K562 (cell line): Measurements from ENCODE around the gene TMEM229B. TPM values are rescaled to one million over a fixed set of nuclear protein-coding genes. Genes with fewer than 3 reads are reported as not detected.

Source experiments
- ATAC-seq: fragments of 200-7000 bp; cut with Tn5 transposase; 3 replicates; pipeline ENCODE4 v1.9.1; 2020; ENCODE audit warnings: moderate library complexity
- BruUV-seq: library from RNA; stranded (reverse); fragments of 400-500 nt; replicated peaks from 2 replicates; lab custom pipeline; 2021; lab: Mats Ljungman, UMichigan
- CTCF ChIA-PET: fragments of 300-600 bp; formaldehyde crosslinking; extraction: SDS; loops from one replicate; lab custom pipeline; 2021; ENCODE audit warnings: low intra/inter-chr PET ratio; lab: Yijun Ruan, JAX
- POLR2A ChIA-PET: fragments of 300-600, 350-650 bp; sonication (Branson Sonifier 250); formaldehyde crosslinking; extraction: SDS; loops from one replicate; lab custom pipeline; 2021; ENCODE audit warnings: antibody characterized with exemption, inconsistent platforms; lab: Yijun Ruan, JAX
- DNase-seq, 4 experiments: peaks; one replicate each; pipeline versions ENCODE4 v3.0.0 to v3.0.0-alpha.2; 2011 to 2018; ENCODE audit warnings: low spot score in 3 of 4, mixed read lengths in 3 of 4; ENCODE audit errors: extremely low read depth in 1 of 4
- FAIRE-seq: peaks from 2 replicates; lab custom pipeline; 2011; peaks lifted over from hg19 to GRCh38; lab: Jason Lieb, UNC
- H2AFZ ChIP-seq: 2 replicates; pipeline ENCODE4 v1.6.0; 2011; ENCODE audit warnings: low read depth, low read length, control low read depth, inconsistent platforms
- H3K27ac ChIP-seq: fragments of 200-600 bp; 3 replicates; pipeline ENCODE4 v1.8.0; 2011; ENCODE audit warnings: low read depth, mild to moderate bottlenecking, control low read depth, inconsistent platforms, low read length, moderate library complexity, mixed read lengths; ENCODE audit errors: extremely low read depth
- H3K27me3 ChIP-seq, 2 experiments: fragments of 300-600 bp in 1 of 2; 2 replicates in 1 of 2; 3 replicates in 1 of 2; pipeline versions ENCODE4 v1.6.0 to v1.8.0; 2011; ENCODE audit warnings: inconsistent platforms in 2 of 2, low read length in 2 of 2, mild to moderate bottlenecking in 1 of 2, mixed read lengths in 1 of 2, moderate library complexity in 1 of 2; ENCODE audit not compliant: control insufficient read depth in 2 of 2, insufficient read depth in 2 of 2
- H3K36me3 ChIP-seq: fragments of 300-600 bp; 3 replicates; pipeline ENCODE4 v1.8.0; 2011; ENCODE audit warnings: mild to moderate bottlenecking, low read length, inconsistent platforms; ENCODE audit not compliant: control insufficient read depth, insufficient read depth
- H3K4me1 ChIP-seq, 2 experiments: fragments of 200-600 bp in 1 of 2; replicated peaks in 1 of 2; 2 replicates in 1 of 2; 3 replicates in 1 of 2; pipeline versions ENCODE4 v1.5.1 to v1.8.0; 2011; ENCODE audit warnings: inconsistent platforms in 2 of 2, low read length in 2 of 2, mild to moderate bottlenecking in 1 of 2, mixed read lengths in 1 of 2, moderate library complexity in 1 of 2; ENCODE audit not compliant: control insufficient read depth in 2 of 2, insufficient read depth in 2 of 2
- H3K4me2 ChIP-seq: 2 replicates; pipeline ENCODE4 v1.6.1; 2011; ENCODE audit warnings: low read length, control low read depth, inconsistent platforms, mixed read lengths; ENCODE audit not compliant: insufficient read depth
- H3K4me3 ChIP-seq: fragments of 200-600 bp; sonication (generic), shearing (Covaris generic); 2 replicates; pipeline ENCODE4 v1.5.1; 2016; ENCODE audit warnings: control low read depth, inconsistent platforms
- H3K79me2 ChIP-seq: fragments of 200-600 bp; 3 replicates; pipeline ENCODE4 v1.8.0; 2011; ENCODE audit warnings: low read length, inconsistent platforms; ENCODE audit not compliant: control insufficient read depth, insufficient read depth
- H3K9ac ChIP-seq, 2 experiments: 2 replicates each; pipeline versions ENCODE4 v1.6.0 to v1.6.1; 2011; ENCODE audit warnings: low read depth in 2 of 2, low read length in 2 of 2, control low read depth in 1 of 2, inconsistent platforms in 1 of 2, mild to moderate bottlenecking in 1 of 2, mixed read lengths in 1 of 2; ENCODE audit not compliant: insufficient read depth in 1 of 2
- H3K9me1 ChIP-seq: one replicate; pipeline ENCODE4 v1.6.0; 2011; ENCODE audit warnings: inconsistent platforms, mild to moderate bottlenecking, low read length, moderate library complexity; ENCODE audit not compliant: control insufficient read depth, insufficient read depth
- H3K9me3 ChIP-seq: replicated peaks from 2 replicates; pipeline ENCODE4 v1.5.1; 2011; ENCODE audit warnings: low read depth, low read length, inconsistent platforms; ENCODE audit not compliant: control insufficient read depth, insufficient read depth
- H4K20me1 ChIP-seq: replicated peaks from 2 replicates; pipeline ENCODE4 v1.6.1; 2011; ENCODE audit warnings: low read length, inconsistent platforms, mixed read lengths; ENCODE audit not compliant: control insufficient read depth, insufficient read depth
- CCAR2 ChIP-seq: fragments of 200-400 bp; formaldehyde crosslinking; IDR thresholded peaks from 2 replicates; pipeline ENCODE4 v1.6.1; 2017; ENCODE audit warnings: mild to moderate bottlenecking, low read depth, low read length
- ELF1 ChIP-seq: fragments of 200-800 bp; sonication (Bioruptor generic); IDR thresholded peaks from 2 replicates; pipeline ENCODE4 v1.6.1; 2016; ENCODE audit warnings: missing genetic modification characterization, missing compliant biosample characterization
- FOXA1 ChIP-seq: fragments of 450-650 bp; IDR thresholded peaks from 2 replicates; pipeline ENCODE4 v1.6.1; 2016; ENCODE audit warnings: mild to moderate bottlenecking, borderline replicate concordance
- JUN ChIP-seq, 2 experiments: sonication (generic) in 1 of 2; formaldehyde crosslinking in 1 of 2; IDR thresholded peaks; 2 replicates each; pipeline versions ENCODE4 v1.6.1 to v1.8.0; 2012 to 2022; ENCODE audit warnings: borderline replicate concordance in 2 of 2, mild to moderate bottlenecking in 2 of 2, improper control_type of control experiment in 1 of 2, low read depth in 1 of 2, low read length in 1 of 2, missing genetic modification reagents in 1 of 2
- MAFG ChIP-seq: fragments of 450-650 bp; conservative IDR thresholded peaks from 2 replicates; pipeline ENCODE4 v1.6.1; 2016; ENCODE audit warnings: missing genetic modification characterization, missing compliant biosample characterization
- MED1 ChIP-seq: sonication (generic); formaldehyde crosslinking; IDR thresholded peaks from 2 replicates; pipeline ENCODE4 v1.8.1; 2023; ENCODE audit warnings: missing genetic modification reagents, borderline replicate concordance
- NFYB ChIP-seq: IDR thresholded peaks from 2 replicates; pipeline ENCODE4 v1.6.1; 2011; ENCODE audit warnings: mild to moderate bottlenecking, moderate library complexity; ENCODE audit not compliant: insufficient read length; ENCODE audit errors: extremely low read depth
- RBM15 ChIP-seq: fragments of 200-400 bp; formaldehyde crosslinking; IDR thresholded peaks from 2 replicates; pipeline ENCODE4 v1.6.1; 2018; ENCODE audit warnings: mild to moderate bottlenecking, low read length, moderate library complexity; ENCODE audit not compliant: insufficient read depth
- RCOR1 ChIP-seq, 2 experiments: IDR thresholded peaks; 2 replicates each; pipeline ENCODE4 v1.6.1; 2012; ENCODE audit warnings: low read depth in 2 of 2, low read length in 2 of 2, borderline replicate concordance in 1 of 2, improper control_type of control experiment in 1 of 2
- SREBF2 ChIP-seq: sonication (generic); formaldehyde crosslinking; IDR thresholded peaks from 2 replicates; pipeline ENCODE4 v1.4.0; 2020; ENCODE audit warnings: mild to moderate bottlenecking, missing genetic modification reagents
- TBL1XR1 ChIP-seq, 2 experiments: IDR thresholded peaks; 2 replicates each; pipeline ENCODE4 v1.6.1; 2012; ENCODE audit warnings: improper control_type of control experiment in 2 of 2, low read length in 2 of 2, mild to moderate bottlenecking in 1 of 2
- TRIM28 ChIP-seq: fragments of 450-650 bp; IDR thresholded peaks from 2 replicates; pipeline ENCODE4 v1.6.1; 2017
- XRCC5 ChIP-seq: fragments of 200-400 bp; formaldehyde crosslinking; IDR thresholded peaks from 2 replicates; pipeline ENCODE4 v1.6.1; 2017; ENCODE audit warnings: low read depth, mild to moderate bottlenecking, low read length
- ZNF408 ChIP-seq: fragments of 250-450 bp; sonication (Bioruptor Pico); IDR thresholded peaks from 2 replicates; pipeline ENCODE4 v1.4.0; 2020; ENCODE audit warnings: low read depth, mild to moderate bottlenecking, moderate library complexity
- ZNF695 ChIP-seq: fragments of 450-650 bp; formaldehyde crosslinking; IDR thresholded peaks from 2 replicates; pipeline ENCODE4 v1.4.0; 2020; ENCODE audit warnings: mild to moderate bottlenecking, moderate library complexity
- WGBS: fragments of 100-300 bp; shearing (Covaris generic); methylation state at CpG from one replicate; pipeline ENCODE4 v1.1.6; 2016; ENCODE audit warnings: low coverage, mixed read lengths; ENCODE audit not compliant: insufficient coverage; ENCODE audit errors: missing lambda C conversion rate; 5-methylcytosine and 5-hydroxymethylcytosine counted together
- in situ Hi-C: fragments of 300-500 bp; cut with MboI; formaldehyde crosslinking; loops from 4 replicates; pipeline ENCODE4 v1.15.0; 2018; ENCODE audit warnings: inconsistent platforms, mixed read lengths
- intact Hi-C: fragments of 100-400 bp; cut with micrococcal nuclease; formaldehyde crosslinking; loops from 2 replicates; pipeline ENCODE4 v1.14.2; 2022
- polyA plus RNA-seq, 8 experiments: library from polyadenylated mRNA; depleted of rRNA in 4 of 8; stranded (reverse) in 5 of 8; unstranded in 3 of 8; fragments of >200 nt; fragmentation: Nextera tagmentation in 2 of 8; fragmentation: Illumina TruSeq in 1 of 8; extraction: Ambion mirVana in 2 of 8; extraction: Trizol in 1 of 8; gene quantifications; 2 replicates each; pipeline versions ENCODE4 v1.2.1 to v1.2.3, GENCODE V29; 2011 to 2014; ENCODE audit warnings: inconsistent platforms in 1 of 8, missing spikeins in 1 of 8
- total RNA-seq, 7 experiments: library from RNA; depleted of rRNA in 6 of 7; stranded (reverse); fragments of >200 nt in 6 of 7; fragmentation: Illumina TruSeq in 2 of 7; extraction: Trizol in 2 of 7; gene quantifications; 2 replicates each; pipeline versions ENCODE4 v1.2.1 to v1.2.3, GENCODE V29; 2011 to 2021; ENCODE audit warnings: low replicate concordance in 1 of 7
- TF ChIP-seq, protein P1 (sequence below): fragments of 250-450 bp; sonication (Bioruptor Pico); IDR thresholded peaks from 2 replicates; pipeline ENCODE4 v1.4.0; 2020; ENCODE audit warnings: mild to moderate bottlenecking, moderate library complexity
- TF ChIP-seq, protein P2 (sequence below): sonication (generic); formaldehyde crosslinking; IDR thresholded peaks from 2 replicates; pipeline ENCODE4 v1.8.0; 2023; ENCODE audit warnings: mild to moderate bottlenecking, missing genetic modification reagents

Gene TMEM229B
- total and polyA plus RNA-seq, 9 of the 15 experiments (the other 6 are each of a cell fraction or from before 2014, with no cell fraction given): not detected

DNA sequence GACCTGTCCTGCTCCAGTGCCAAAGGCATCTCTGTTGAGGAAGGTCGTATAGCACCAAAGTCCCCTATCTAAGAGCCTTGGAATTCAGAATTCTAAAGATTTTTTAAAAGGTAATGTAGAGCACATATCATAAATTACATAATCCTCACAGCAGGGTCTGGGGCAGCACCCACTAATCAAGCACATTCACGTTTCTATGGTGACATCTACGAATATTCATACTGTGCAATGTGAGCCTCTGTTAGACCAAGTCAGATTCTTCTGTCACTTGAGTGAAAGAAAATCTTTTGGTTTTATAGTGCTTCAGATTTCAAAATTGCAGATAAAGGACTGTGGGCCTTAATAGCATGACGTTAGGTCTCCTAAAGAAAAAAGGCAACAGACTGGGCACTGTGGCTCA is 13.1 kb upstream of the TMEM229B start:
- BruUV-seq: no TSS peak
- no peak overlapping the region for H3K9ac ChIP-seq
- no peak overlapping the region for H3K4me2 ChIP-seq
- in situ Hi-C loops: no loop called here
- DNase-seq (no peak), ATAC-seq (no peak), FAIRE-seq (no peak)
- H3K36me3 ChIP-seq: no peaks in the 10 kb centered on the region
- H3K4me1 ChIP-seq: no peaks in the 10 kb centered on the region
- no peaks in the 10 kb centered on the region for H3K79me2 ChIP-seq
- no peaks in the 10 kb centered on the region for H3K9me3 ChIP-seq
- no peaks in the 10 kb centered on the region for H4K20me1 ChIP-seq
- no peak overlapping the region for H2AFZ ChIP-seq
- H3K27me3 ChIP-seq: peaks cover 2 to 23% of the 10 kb centered on the region in 2 experiments; a peak in 2 of 5 replicates
- no peak overlapping the region for H3K4me3 ChIP-seq
- WGBS: 4% methylated on average over 4 of the region's 4 CpGs
- intact Hi-C loops: no loop called here
- no peak overlapping the region for H3K27ac ChIP-seq
- CTCF ChIA-PET: no interaction called here
- POLR2A ChIA-PET: interaction anchor here (0.5 kb wide), 1 partner anchor 15 kb away, joined by 3 read pairs; no protein-coding TSS in a partner anchor
- no peaks in the 10 kb centered on the region for H3K9me1 ChIP-seq
- TF ChIP-seq TRIM28 (no peak), ZNF408 (CRISPR knock-in tag) (no peak), TBL1XR1 (IDR thresholded peaks at IDR 0.05; ENCODE audit: low read length in 2 of 2) (no peak), ELF1 (tag) (no peak), RCOR1 (IDR thresholded peaks at IDR 0.05; ENCODE audit: borderline replicate concordance in 1 of 2, low read depth in 2 of 2, low read length in 2 of 2) (no peak), RBM15 (no peak), JUN (IDR thresholded peaks at IDR 0.05; ENCODE audit: borderline replicate concordance, low read depth, low read length) (no peak), JUN (CRISPR knock-in tag; IDR thresholded peaks at IDR 0.05; ENCODE audit: borderline replicate concordance) (no peak), FOXA1 (no peak), SREBF2 (CRISPR knock-in tag) (no peak), MAFG (tag) (no peak), ZNF695 (CRISPR knock-in tag) (no peak), NFYB (no peak), XRCC5 (no peak), CCAR2 (no peak), MED1 (CRISPR knock-in tag) (no peak)
- TF ChIP-seq, protein P1, sequence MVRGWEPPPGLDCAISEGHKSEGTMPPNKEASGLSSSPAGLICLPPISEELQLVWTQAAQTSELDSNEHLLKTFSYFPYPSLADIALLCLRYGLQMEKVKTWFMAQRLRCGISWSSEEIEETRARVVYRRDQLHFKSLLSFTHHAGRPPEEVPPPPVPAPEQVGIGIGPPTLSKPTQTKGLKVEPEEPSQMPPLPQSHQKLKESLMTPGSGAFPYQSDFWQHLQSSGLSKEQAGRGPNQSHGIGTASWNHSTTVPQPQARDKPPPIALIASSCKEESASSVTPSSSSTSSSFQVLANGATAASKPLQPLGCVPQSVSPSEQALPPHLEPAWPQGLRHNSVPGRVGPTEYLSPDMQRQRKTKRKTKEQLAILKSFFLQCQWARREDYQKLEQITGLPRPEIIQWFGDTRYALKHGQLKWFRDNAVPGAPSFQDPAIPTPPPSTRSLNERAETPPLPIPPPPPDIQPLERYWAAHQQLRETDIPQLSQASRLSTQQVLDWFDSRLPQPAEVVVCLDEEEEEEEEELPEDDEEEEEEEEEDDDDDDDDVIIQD: no peak
- TF ChIP-seq, protein P2, sequence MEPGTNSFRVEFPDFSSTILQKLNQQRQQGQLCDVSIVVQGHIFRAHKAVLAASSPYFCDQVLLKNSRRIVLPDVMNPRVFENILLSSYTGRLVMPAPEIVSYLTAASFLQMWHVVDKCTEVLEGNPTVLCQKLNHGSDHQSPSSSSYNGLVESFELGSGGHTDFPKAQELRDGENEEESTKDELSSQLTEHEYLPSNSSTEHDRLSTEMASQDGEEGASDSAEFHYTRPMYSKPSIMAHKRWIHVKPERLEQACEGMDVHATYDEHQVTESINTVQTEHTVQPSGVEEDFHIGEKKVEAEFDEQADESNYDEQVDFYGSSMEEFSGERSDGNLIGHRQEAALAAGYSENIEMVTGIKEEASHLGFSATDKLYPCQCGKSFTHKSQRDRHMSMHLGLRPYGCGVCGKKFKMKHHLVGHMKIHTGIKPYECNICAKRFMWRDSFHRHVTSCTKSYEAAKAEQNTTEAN (CRISPR knock-in tag): no peak
